Stimulated activated CD8-positive, alpha-beta memory T cell treated with anti-CD3 and anti-CD28 coated beads, Interleukin-7, amount 100 ng/mL, for 1 hour (primary cell): ENCODE measurements around the gene HELZ.
"Not testable (repeated sequence)": the region's sequence is repeated elsewhere in the genome, so short reads cannot be mapped to it uniquely, and the experiment has no call there.

Experiments used
- DNase-seq, 2 donors: peaks; one replicate each; pipeline ENCODE4 v3.0.0-alpha.2; 2020; ENCODE audit warnings: low read depth in 2 of 2

Gene HELZ, protein sequence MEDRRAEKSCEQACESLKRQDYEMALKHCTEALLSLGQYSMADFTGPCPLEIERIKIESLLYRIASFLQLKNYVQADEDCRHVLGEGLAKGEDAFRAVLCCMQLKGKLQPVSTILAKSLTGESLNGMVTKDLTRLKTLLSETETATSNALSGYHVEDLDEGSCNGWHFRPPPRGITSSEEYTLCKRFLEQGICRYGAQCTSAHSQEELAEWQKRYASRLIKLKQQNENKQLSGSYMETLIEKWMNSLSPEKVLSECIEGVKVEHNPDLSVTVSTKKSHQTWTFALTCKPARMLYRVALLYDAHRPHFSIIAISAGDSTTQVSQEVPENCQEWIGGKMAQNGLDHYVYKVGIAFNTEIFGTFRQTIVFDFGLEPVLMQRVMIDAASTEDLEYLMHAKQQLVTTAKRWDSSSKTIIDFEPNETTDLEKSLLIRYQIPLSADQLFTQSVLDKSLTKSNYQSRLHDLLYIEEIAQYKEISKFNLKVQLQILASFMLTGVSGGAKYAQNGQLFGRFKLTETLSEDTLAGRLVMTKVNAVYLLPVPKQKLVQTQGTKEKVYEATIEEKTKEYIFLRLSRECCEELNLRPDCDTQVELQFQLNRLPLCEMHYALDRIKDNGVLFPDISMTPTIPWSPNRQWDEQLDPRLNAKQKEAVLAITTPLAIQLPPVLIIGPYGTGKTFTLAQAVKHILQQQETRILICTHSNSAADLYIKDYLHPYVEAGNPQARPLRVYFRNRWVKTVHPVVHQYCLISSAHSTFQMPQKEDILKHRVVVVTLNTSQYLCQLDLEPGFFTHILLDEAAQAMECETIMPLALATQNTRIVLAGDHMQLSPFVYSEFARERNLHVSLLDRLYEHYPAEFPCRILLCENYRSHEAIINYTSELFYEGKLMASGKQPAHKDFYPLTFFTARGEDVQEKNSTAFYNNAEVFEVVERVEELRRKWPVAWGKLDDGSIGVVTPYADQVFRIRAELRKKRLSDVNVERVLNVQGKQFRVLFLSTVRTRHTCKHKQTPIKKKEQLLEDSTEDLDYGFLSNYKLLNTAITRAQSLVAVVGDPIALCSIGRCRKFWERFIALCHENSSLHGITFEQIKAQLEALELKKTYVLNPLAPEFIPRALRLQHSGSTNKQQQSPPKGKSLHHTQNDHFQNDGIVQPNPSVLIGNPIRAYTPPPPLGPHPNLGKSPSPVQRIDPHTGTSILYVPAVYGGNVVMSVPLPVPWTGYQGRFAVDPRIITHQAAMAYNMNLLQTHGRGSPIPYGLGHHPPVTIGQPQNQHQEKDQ (N-terminal part only)

DNA sequence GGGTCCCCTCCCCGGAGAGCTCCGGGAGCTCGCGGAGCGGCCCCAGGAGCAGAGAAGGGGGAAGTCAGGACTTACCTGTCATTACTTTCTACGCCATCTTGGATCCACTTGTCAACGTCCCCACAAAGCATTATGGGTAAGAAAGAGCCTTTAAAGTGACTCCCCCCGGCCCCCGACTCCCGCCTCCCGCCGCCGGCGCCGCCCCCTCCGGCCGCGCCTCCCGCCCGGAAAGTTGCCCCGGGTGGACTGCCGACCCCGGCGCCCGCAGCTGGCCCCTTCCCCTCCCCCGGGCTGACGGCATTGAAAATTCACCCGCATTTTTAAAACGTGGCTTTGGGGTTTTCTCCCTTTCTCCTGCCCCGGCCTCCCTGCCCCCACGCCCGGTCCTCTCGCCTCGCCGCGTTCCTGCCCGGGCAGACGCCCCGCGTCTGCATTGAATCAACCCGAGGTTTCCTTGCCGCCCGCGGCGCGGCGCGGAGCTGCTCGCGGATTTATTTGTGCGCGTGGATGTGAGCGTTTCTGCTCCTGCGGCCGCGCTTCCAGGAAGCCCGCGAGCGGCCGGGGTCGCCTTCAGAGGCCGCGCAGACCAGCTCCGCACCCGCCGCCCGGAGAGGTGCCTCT, at the start of gene HELZ:
HELZ (minus strand) TSS at position 124 of the 621 bp plus-strand sequence. CDS start 26,392 bp downstream, outside the sequence.
- DNase-seq, result peak; percentile 45 to 48

DNA sequence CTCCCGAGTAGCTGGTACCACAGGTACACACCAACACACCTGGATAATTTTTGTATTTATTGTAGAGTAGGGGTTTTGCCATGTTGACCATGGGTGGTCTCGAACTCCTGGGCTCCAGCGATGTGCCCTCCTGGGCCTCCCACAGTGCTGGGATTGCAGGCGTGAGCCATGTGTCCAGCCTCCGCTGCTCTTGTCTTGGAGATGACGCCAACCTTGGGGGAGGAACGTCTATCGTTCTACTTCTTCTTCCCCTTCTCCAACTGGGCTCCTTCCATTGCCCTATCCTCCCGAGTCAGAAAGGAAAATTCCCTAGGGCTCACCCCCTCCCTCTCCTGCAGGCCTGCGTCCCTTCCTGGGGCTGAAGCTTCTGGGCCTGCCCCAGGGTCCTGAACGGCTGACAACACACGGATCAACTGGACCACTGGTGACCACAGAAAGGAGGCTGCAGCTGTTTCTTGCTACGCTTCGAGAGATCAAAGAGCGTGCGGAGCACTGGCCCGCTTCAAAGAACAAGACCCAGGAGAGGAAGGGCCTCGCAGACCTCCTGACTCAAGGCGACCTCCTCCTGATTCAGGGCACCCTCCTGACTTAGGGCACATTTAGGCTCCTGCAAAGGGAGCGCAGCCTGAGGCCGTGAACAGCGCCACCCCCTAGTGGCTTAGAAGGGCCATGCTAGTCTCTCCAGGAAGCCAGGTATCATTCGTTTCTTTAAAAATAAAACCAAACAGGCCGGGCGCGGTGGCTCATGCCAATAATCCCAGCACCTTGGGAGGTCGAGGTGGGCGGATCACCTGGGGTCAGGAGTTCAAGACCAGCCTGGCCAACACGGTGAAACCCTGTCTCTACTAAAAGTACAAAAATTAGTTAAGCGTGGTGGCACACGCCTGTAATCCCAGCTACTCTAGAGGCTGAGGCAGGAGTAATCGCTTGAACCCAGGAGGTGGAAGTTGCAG, 48.5 kb upstream of the HELZ start:
- DNase-seq, result peak; percentile 5 to 44

DNA sequence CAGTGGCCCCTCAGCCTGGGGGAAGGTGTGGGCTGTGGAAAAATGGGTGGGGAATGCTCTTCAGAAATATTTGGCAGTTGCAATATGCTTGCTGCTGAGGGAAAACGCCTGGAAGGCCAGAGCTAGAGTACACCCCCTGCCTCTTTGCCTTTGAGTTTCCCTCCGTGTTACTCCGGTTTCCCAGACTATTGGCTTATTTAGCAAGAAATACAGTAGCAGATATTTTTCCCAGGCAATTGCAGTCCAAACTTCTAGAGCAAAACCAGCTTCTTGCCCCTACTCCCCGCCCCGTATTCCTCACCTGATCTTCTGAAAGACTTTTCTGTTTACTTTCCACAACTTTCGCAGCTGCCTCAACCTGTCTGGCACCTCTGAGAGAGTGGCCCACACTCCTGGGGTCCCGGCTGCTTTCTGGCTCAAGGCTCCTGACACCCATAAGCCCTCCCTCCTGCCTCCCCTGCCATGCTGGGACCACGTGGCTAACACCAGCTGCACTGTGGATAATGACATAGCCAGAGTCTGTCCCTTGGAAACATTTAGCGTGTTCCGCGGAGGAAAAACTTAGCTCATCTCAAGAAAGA, 45.8 kb upstream of the HELZ start:
- DNase-seq, result no peak

DNA sequence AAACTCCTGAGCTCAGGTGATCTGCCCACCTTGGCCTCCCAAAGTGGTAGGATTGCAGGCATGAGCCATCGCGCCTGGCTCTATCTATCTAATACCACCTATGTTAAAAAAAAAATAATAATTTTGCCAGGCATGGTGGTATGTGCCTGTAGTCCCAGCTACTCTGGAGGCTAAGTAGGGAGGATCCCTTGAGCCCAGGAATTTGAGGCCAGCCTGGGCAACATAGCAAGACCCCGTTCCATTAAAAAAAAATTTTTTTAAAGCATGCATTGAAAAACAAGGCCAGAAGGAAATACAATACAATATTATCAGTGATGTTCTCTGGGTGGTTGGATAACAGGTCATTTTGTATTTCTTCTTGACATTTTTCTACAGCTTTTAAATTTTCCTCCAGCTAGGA, 45.2 kb upstream of the HELZ start:
- no peak for DNase-seq

DNA sequence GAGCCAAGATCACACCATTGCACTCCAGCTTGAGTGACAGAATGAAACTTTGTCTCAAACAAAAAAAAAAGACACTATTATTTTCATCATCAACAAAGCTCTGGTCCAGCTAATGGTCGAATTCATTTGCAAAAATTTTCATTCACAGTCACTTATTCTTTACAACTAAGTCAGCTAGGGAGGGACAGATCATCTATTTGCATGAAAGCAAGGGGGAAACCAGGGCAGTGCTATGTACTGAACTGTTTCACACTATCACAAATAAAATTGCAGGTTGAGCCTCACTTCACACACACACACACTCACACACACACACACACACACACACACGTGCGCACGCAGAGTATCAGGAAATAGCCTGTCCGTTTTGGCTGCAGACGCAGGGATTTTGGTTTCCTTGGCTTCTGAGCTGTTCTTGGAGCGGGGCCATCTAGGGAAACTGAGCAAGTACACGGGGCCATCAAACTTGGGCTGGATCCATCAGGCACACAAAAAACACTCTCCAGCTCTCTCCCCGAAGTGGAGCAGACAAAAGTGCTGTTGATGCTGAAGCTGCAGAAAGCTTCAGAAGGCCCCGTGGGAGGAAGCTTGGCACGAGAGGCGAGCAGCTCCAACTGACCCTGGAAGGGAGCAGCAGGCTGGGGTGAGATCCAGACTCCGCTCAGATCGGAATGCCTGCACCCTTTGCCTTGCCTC, 44.3 kb upstream of the HELZ start:
- DNase-seq, result no peak

DNA sequence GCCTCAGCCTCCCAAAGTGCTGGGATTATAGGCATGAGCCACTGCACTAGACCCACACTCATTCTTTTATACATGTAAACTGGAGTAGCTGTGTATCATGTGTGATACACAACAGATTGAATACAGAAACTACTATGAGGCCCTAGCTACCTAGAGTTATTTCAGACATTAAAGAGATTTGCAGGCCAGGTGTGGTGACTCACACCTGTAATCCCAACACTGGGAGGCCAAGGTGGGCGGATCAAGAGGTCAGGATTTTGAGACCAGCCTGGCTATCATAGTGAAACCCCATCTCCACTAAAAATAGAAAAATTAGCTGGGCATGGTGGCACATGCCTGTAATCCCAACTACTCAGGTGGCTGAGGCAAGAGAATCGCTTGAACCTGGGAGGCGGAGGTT, 41.8 kb upstream of the HELZ start:
- not testable (repeated sequence) for DNase-seq

DNA sequence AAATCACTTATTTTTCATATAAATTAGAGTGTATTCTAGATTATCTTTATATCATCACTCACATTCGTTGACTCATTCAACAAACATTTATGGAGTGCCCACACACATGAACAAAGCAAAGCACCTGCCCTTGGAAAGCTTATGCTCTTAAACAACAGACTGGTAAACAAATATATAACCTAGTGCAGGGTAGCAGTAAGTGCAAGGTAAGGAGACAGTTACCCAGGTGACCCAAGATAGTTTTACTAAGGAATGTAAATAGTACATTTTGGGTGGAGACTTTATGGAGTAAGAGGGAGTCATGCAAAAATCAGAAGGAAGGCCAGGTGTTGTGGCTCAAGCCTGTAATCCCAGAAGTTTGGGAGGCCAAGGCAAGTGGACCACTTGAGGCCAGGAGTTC, 40.4 kb upstream of the HELZ start:
- no peak for DNase-seq

DNA sequence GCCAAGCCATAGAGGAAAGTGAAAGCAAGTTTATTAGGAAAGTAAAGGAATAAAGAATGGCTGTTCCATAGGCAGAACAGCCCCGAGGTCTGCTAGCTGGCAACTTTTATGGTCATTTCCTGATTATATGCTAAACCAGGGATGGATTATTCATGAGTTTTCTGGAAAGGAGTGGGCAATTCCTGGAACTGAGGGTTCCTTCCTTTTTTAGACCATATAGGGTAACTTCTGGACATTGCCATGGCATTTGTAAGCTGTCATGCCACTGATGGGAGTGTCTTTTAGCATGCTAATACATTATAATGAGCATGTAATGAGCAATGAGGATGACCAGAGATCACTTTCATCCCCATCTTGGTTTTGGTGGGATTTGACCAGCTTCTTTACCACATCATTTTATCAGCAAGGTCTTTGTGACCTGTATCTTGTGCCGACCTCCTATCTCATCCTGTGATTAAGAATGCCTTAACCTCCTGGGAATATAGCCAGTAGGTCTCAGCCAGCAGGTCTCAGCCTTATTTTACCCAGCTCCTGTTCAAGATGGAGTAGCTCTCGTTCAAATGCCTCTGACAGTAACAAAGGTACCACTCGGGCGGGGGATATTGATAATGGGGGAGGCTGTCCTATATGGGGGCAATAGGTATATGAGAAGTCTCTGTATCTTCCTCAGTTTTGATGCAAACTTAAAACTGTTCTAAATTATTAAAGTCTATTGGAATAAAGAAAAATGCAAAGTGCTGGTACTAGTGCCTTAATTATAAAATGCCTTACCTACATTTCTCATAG, 38.9 kb upstream of the HELZ start:
- no peak for DNase-seq

DNA sequence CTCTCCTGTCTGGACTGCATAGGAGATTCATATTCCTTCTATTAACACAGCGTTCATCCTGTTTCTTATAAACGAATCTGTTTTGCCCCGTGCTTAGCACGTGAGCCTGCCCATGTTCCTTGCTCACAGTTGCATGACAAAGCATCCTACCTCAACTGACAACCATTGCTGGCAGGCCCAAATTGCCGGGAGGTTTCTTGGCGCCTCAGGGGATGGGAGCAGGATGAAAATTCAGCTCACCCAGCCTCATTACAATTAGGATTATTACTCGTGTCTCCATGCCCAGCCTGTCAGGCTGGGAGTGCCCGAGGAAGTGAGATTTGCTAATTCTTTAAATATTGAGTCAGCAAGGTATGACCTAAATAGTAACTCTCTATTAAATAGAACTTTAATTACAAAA, 36.7 kb upstream of the HELZ start:
- DNase-seq, result no peak

DNA sequence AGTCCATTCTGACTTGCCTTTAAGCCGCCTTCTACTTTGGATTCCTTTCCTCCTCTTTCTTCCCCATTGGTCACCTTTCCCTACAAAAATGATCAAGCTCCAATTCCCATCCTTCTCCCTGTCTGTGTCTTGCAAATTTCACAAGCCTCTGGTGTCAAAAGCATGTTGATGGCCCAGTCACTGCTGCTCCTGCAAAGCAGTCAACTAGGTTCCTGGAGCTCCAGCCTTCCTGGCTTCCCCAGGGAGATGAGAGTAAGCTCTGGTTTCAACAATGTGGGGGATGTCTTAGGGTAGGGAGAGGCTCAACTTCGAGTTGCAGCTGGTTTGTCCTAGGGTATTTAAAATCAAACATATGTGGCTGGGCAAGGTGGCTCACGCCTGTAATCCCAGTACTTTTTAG, 36.1 kb upstream of the HELZ start:
- DNase-seq, result no peak

DNA sequence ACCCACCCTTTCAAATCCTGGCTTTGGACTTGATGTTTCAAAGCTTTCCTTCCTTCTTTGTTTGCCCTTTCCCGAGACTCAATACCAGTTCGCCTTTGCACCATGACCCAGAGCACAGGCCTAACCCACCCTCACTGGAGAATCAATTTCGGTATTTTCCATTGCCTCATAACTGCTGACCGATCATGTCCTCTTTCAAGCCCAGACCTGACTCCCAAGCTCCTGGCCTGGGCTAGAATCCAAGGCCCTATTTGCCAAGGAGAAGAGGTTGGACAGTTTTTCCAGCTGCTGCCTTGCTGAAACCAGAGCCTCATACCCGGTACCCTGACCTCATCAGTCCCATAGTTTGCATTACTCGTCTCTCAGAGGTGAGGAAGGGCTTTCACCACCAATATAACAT, 35.3 kb upstream of the HELZ start:
- DNase-seq, result no peak

DNA sequence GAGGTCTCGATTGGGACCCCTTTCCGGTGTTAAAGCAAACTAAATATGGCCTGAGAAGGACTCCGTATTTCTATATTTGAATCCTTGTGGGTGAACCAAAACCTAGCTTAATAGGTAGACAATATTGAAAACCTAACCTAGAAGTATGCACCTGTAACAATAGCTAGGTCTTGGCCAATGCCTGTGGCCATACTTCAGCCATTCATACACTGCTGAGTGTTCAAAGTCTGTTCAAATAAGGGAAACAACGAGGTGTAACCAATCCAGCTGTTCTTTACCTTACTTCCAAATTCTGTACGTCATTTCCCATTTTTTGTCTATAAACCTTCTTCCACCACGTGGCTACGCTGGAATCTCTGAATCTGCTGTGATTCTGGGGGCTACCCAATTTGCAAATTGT, 34.1 kb upstream of the HELZ start:
- no peak for DNase-seq

DNA sequence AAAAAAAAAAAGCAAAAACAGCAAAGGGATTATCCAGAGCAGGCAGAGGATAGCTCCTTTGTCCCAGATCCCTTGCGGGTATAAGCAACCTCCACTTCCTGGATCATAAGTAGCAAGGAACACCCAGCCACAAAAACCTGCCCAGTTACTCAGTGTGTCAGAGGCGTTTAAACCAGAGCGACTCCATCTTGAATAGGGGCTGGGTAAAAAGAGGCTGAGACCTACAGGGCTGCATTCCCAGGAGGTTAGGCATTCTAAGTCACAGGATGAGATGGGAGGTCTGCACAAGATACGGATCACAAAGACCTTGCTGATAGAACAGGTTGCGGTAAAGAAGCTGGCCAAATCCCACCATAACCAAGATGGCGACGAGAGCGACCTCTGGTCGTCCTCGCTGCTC, 33.4 kb upstream of the HELZ start:
- DNase-seq, result no peak

DNA sequence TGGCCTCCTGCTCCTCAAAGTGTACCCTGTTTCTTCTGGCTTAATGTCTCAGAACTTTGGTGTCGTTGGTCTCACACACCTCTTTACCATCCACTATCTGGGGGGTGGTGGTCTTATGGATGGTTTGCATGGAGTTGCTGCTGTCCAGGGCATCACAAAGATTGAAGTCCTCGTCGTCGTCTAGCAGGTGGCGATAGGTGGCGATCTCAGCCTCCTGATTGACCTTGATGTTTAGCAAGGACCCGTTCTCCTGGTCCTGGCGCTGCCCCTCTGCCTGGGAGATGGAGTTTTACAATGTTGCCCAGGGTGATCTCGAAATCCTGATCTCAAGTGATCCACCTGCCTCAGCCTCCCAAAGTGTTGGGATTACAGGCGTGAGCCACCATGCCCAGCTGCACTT, 31.1 kb upstream of the HELZ start:
- DNase-seq, result no peak

DNA sequence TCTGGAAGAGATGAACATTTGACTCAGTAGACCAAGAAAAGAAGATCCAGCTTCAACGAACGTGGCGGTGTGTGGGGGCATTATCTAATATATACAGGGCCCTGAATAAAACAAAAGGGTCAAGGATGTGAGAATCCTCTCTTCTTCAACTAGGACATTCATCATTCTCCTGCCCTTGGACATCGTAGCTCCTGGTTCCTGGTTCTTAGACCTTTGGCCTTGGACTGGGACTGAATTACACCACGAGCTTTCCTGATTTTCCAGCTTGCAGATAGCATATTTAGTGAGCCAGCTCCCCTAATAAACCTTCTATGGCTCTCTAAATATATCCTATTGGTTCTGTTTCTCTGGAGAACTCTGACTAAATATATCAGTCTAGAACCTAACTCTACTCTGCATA, 29.5 kb upstream of the HELZ start:
- no peak for DNase-seq

DNA sequence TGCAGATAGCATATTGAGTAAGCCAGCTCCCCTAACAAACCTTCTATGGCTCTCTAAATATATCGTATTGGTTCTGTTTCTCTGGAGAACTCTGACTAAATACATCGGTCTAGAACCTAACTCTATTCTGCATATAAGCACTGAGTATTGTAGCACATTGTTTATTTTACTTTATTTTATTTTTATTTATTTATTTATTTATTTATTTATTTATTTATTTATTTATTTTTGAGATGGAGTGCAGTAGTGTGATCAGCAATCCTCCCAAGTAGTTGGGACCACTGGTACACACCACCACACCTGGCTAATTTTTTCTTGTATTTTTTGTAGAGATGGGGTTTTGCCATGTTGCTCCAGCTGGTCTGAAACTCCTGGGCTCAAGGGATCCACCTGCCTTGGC, 28.9 kb upstream of the HELZ start:
- DNase-seq, result no peak

DNA sequence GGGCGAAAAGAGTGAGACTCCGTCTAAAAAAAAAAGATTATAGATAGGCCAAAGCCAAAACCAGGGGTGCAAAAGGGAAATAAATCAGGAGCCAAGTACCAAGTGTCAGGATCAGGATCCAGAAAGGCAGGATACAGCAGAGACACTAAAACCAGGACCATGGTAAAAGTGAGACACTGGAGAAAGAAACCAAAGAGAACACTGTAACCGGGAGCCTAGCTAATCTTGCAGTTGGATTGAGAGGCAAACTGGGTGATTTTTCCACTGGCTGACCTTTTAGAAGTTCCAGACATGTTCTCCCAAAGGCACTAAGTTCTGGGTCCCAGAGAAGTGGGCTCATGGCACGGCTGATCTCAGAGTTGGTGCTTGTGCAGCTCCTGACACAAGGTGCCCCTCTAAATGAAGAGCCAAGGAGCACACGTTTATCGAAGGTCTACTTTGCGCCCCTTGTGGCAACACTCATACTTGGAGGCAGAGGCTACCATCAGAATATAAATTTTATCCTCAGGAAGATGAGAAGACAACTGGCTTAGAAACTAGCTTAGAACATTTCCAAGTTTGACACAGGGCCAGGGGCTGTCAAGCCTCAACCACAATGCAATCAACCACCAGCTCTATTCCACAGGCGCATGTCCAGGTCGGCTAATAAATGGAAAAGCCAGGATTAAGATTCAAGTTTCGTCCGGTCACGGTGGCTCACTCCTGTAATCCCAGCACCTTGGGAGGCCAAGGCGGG, 27.5 kb upstream of the HELZ start:
- no peak for DNase-seq

DNA sequence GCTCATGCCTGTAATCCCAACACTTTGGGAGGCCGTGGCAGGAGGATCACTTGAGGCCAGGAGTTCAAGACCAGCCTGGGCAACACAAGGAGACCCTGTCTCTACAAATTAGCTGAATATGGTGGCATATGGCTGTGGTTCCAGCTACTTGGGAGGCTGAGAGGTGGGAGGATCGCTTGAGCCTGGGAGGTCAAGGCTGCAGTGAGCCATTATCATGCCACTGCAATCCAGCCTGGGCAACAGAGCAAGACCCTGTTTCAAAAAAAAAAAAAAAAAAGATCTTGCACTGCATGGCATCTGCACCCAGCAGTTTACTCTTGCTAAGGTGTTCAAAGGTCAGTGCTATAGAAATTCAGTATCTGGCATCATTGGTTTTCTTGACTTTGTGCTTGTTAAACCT, 26.2 kb upstream of the HELZ start:
- not testable (repeated sequence) for DNase-seq
